Calu3 (cell line): ENCODE results near the gene PDLIM5. TPM values are rescaled to one million over a fixed set of nuclear protein-coding genes. Genes with fewer than 3 reads are reported as not detected.

Experiments used
- BruUV-seq: library from RNA; stranded (reverse); fragments of 400-500 nt; replicated peaks from 2 replicates; lab custom pipeline; 2021; lab: Mats Ljungman, UMichigan
- CTCF ChIA-PET: fragments of 300-600 bp; sonication (Branson Sonifier 250); formaldehyde crosslinking; loops from one replicate; lab custom pipeline; 2022; ENCODE audit warnings: antibody characterized with exemption; lab: Charles Lee
- DNase-seq: peaks from one replicate; pipeline ENCODE4 v3.0.0; 2022
- H3K27ac Mint-ChIP-seq: one replicate; pipeline ENCODE4 v1.8.0; 2022; ENCODE audit warnings: mixed read lengths; ENCODE audit not compliant: unreplicated experiment
- H3K27me3 Mint-ChIP-seq: one replicate; pipeline ENCODE4 v1.8.0; 2022; ENCODE audit warnings: mixed read lengths; ENCODE audit not compliant: unreplicated experiment
- H3K36me3 Mint-ChIP-seq: one replicate; pipeline ENCODE4 v1.8.0; 2022; ENCODE audit warnings: mild to moderate bottlenecking, moderate library complexity, mixed read lengths; ENCODE audit not compliant: insufficient read depth, unreplicated experiment
- H3K4me1 Mint-ChIP-seq: one replicate; pipeline ENCODE4 v1.8.0; 2022; ENCODE audit warnings: mild to moderate bottlenecking, low read depth, mixed read lengths; ENCODE audit not compliant: unreplicated experiment
- H3K4me3 Mint-ChIP-seq: one replicate; pipeline ENCODE4 v1.8.0; 2022; ENCODE audit warnings: mild to moderate bottlenecking, low read depth, moderate library complexity, mixed read lengths; ENCODE audit not compliant: unreplicated experiment
- H3K9me3 Mint-ChIP-seq: one replicate; pipeline ENCODE4 v1.8.0; 2022; ENCODE audit warnings: low read depth, mixed read lengths; ENCODE audit not compliant: unreplicated experiment
- CTCF ChIP-seq: fragments of 200-600 bp; IDR thresholded peaks from one replicate; pipeline ENCODE4 v1.8.0; 2022; ENCODE audit warnings: antibody characterized with exemption; ENCODE audit not compliant: unreplicated experiment
- intact Hi-C: fragments of 100-400 bp; cut with micrococcal nuclease; formaldehyde crosslinking; loops from one replicate; pipeline ENCODE4 v1.10.0; 2022; ENCODE audit not compliant: unreplicated experiment
- total RNA-seq: library from RNA; stranded (reverse); gene quantifications from 2 replicates; pipeline ENCODE4 v1.2.3, GENCODE V29; 2022

Gene PDLIM5
- total RNA-seq, 1 experiment from 2014 or later, result 122 TPM

GRCh38 chr4:94689155-94689860 is 237.6 kb downstream of the PDLIM5 start:
- no peak for TF ChIP-seq CTCF

GRCh38 chr4:94690851-94691254 is 239.1 kb downstream of the PDLIM5 start:
- BruUV-seq, result no TSS peak
- no peak for DNase-seq
- no peaks in the 10 kb centered on the region for H3K27me3 Mint-ChIP-seq
- intact Hi-C loops, result no loop called here
- H3K36me3 Mint-ChIP-seq, result no peaks in the 10 kb centered on the region
- TF ChIP-seq CTCF, result no peak
- no peak overlapping the region for H3K27ac Mint-ChIP-seq
- no peak overlapping the region for H3K4me3 Mint-ChIP-seq
- CTCF ChIA-PET, result interaction anchor here (0.6 kb wide), 1 partner anchor 20 kb away, joined by 3 read pairs; no protein-coding TSS in a partner anchor
- H3K4me1 Mint-ChIP-seq, result peaks cover 11% of the 10 kb centered on the region
- H3K9me3 Mint-ChIP-seq, result no peaks in the 10 kb centered on the region

More at GRCh38 chr4:94689155-94689860, 237.6 kb downstream of the PDLIM5 start:
- no peak overlapping the region for H3K27ac Mint-ChIP-seq
- DNase-seq, result no peak
- no TSS peak for BruUV-seq
- intact Hi-C loops, result no loop called here
- CTCF ChIA-PET, result no interaction called here
- no peaks in the 10 kb centered on the region for H3K27me3 Mint-ChIP-seq
- no peak overlapping the region for H3K4me3 Mint-ChIP-seq
- H3K36me3 Mint-ChIP-seq, result no peaks in the 10 kb centered on the region
- H3K4me1 Mint-ChIP-seq, result peaks cover 11% of the 10 kb centered on the region
- no peaks in the 10 kb centered on the region for H3K9me3 Mint-ChIP-seq

- Mint-ChIP-seq H3K27me3 (no peaks in the 10 kb centered on the region), H3K36me3 (no peaks in the 10 kb centered on the region), H3K4me3 (no peak overlapping the region), H3K9me3 (no peaks in the 10 kb centered on the region), H3K27ac (no peak overlapping the region), H3K4me1 (peaks cover 11% of the 10 kb centered on the region)
- DNase-seq, result no peak
- CTCF ChIA-PET, result no interaction called here
- BruUV-seq, result no TSS peak
- intact Hi-C loops, result no loop called here
- TF ChIP-seq CTCF, result no peak
Observed at GRCh38 chr4:94691552-94691951, 239.8 kb downstream of the PDLIM5 start.

GRCh38 chr4:94695384-94695783 is 243.6 kb downstream of the PDLIM5 start:
- no TSS peak for BruUV-seq
- Mint-ChIP-seq H3K9me3 (no peaks in the 10 kb centered on the region), H3K4me3 (no peak overlapping the region), H3K36me3 (no peaks in the 10 kb centered on the region), H3K4me1 (peaks cover 11% of the 10 kb centered on the region), H3K27ac (no peak overlapping the region), H3K27me3 (no peaks in the 10 kb centered on the region)
- CTCF ChIA-PET, result interaction anchor here (0.7 kb wide), 1 partner anchor 9 kb away, joined by 5 read pairs; no protein-coding TSS in a partner anchor
- no peak for TF ChIP-seq CTCF
- no peak for DNase-seq
- intact Hi-C loops, result no loop called here
